ENCODE data around the gene ST6GALNAC6.

The ST6GALNAC6 gene

DNA sequence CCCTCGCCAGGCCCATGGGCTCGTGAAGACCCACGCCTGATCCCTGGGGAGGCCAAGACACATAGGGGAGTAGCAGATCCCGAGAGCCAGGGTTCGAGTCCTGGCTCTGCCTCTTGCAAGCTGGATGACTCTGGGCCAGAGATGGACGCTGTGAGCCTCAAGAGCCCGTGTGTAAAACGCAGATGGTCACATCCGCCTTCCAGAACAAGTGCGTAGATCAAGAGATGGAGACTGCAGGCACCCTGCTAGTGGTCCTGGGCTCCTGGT is 9.2 kb upstream of the ST6GALNAC6 start:
- DNase-seq (ENCODE audit: low read depth in 1 of 2, low spot score in 1 of 2): no peak
- TF ChIP-seq JUND (IDR thresholded peaks at IDR 0.05; ENCODE audit: low read depth): no peak
- in situ Hi-C loops (cut with HindIII; ENCODE audit: low pct_unique_long_range_greater_than_20kb, low sequenced_read_pairs): no loop called here

DNA sequence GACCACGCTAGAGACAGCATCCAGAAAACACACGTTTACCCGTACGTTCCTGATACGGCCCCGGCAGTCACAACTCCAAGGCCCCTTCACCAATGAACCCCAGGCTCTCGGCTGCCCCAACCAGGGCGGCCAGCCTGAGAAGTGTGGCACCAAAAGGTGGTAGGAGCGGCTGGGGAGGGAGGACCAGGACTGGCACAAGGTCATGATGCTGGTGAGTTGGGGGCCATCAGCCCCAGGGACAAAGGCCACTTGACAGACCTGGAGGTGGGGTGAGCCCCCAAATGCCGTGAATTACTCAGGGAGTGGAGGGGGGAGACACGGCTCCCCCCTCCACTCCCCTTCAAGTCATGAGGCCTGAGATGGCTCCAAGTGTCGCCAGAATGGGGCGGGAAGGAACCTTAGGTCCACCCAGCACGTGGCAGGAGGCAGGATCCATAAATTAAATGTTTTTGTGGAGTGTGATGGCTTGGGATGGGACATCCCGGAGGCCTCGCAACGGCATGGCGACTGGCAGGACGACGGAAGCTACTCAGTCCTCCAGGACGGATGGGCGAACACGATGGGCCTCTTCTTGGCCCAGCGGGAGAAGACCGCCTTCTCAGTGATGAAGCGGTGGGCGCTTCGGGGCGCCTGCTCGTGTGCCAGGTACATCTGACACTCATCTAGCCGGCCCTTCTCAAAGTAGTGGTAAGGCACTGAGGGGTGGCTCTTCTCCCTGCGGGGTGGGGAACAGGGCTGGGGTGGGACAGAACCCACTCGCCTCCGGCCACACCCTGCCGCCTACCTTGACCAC is 8.7 kb upstream of the ST6GALNAC6 start:
- TF ChIP-seq JUND (IDR thresholded peaks at IDR 0.05; ENCODE audit: low read depth): no peak
- no peak for DNase-seq (ENCODE audit: low read depth in 1 of 2, low spot score in 1 of 2)
- in situ Hi-C loops (cut with HindIII; ENCODE audit: low pct_unique_long_range_greater_than_20kb, low sequenced_read_pairs): no loop called here

DNA sequence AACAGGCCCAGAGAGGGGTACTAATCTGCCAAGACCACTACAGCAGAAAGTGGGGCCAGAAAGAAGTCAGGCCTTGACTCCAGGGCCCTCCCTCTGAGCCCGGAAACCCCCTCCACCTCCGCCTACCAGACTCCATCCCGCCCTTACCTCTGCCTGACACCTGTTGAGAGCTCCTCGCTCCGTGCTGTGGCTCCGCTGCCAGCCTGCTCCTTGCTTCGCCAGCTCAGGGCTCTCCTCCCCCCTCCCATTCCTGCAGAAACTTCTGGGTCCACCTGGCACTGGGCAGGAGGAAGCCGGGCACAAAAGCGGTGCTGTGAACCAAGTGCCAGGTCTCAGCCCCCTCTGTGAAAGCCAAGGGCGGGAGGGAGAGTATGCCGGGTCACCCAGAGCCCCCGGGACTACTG is 6.4 kb upstream of the ST6GALNAC6 start:
- in situ Hi-C loops (cut with HindIII; ENCODE audit: low pct_unique_long_range_greater_than_20kb, low sequenced_read_pairs): no loop called here
- no peak for DNase-seq (ENCODE audit: low read depth in 1 of 2, low spot score in 1 of 2)
- no peak for TF ChIP-seq JUND (IDR thresholded peaks at IDR 0.05; ENCODE audit: low read depth)

DNA sequence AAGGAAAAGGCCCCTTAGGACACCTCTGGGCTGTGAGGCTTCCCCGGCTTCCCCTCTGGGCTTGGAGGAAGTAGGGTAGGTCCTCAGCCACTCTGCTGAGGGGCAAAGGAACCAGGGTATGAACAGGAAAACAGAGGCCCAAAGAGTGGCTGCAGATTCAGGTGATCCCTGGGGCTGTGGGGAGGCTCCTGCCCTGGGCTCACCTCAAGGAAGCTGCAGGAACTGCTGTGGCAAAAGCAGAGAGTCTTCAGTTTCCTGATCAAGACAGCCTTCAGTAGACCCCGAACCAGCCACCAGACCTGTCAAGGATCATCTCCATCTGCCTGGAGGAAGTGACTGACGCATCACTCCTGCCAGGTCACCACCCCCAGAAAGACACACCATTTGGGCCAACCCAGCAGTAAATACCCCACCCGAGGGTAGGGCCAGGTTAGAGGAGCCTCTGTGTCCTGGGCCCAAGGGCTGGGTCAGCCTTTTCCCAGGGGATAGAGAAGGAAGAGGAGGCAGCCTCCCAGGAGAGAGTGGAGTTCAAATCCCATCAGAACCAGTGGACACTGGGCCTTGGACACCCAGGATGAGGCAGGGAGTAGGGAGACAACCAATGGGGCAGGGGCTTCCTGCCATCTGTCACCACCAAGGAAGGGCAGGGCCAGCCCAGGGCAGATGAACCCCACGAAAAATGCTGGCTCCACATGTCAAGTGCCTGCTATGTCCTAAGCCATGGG is 5.8 kb upstream of the ST6GALNAC6 start:
- no peak for DNase-seq (ENCODE audit: low read depth in 1 of 2, low spot score in 1 of 2)
- in situ Hi-C loops (cut with HindIII; ENCODE audit: low pct_unique_long_range_greater_than_20kb, low sequenced_read_pairs): no loop called here

DNA sequence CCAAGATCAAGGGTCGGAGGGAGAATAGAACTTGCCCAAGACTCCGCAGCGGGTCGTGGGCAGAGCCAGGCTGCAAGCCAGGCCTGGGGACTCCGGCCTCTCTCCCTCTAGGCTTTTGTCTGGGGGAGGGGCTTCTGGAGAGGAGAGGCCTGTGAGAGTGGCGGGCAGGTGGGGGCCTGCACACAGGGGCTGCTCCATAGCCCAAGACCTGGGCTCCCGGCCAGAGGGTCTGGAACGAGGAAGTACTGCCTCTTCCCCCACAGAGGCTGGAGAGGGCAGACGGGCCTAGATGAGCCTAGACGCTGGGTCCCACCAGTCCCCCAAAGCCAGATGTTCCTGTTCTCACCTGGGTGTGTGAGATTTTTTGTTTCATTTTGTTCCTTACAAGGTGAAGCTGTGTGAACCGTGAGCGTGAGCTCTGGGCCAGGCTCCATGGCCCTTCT is 5.2 kb upstream of the ST6GALNAC6 start:
- TF ChIP-seq JUND (IDR thresholded peaks at IDR 0.05; ENCODE audit: low read depth): no peak
- in situ Hi-C loops (cut with HindIII; ENCODE audit: low pct_unique_long_range_greater_than_20kb, low sequenced_read_pairs): no loop called here
- no peak for DNase-seq (ENCODE audit: low read depth in 1 of 2, low spot score in 1 of 2)

More for the DNA sequence above, 5.8 kb upstream of the ST6GALNAC6 start:
- no peak for TF ChIP-seq JUND (IDR thresholded peaks at IDR 0.05; ENCODE audit: low read depth)

DNA sequence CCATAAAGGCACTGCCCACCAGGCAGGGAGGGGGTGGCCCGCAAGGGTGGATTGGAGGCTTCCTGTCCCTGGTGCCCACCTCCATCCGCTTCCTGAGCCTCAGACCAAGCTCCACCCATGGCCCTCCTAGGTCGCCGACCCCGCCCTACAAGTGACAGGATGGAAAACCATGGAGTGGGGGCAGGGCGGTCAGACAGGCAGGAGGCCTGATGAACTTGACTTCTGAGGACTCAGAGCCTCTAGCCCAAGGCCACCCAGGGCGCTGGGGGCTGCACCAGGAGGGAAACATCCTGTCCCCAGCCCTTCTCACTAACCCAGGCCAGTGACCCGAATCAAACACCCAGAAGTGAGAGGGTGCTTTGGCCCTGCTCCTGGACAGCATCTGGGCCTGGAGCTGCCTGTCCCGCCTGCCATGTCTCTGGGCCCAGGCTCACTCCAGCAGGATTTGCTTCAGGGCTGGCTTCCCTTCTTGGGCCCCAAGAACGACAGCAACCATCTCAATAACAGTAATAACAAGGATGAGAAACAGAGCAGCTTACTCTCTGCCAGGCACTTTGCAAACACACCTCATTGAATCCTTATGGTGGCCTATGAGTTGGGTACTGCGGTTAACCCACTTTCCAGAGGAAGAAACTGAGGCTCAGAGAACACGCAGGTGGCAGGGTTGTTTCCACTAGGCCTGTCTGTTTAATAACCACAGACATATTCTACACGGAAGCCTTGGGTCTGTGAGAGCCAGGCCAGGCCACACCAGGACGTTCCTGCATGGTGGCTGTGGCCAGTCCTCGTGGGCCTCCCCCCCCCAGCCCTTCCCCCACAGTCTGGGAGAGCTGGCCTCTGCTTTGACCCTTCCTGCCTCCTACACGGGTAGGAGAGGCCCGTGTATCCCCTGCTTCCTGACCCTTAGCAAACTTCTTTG is 4.4 kb upstream of the ST6GALNAC6 start:
- no peak for TF ChIP-seq JUND (IDR thresholded peaks at IDR 0.05; ENCODE audit: low read depth)
- no peak for DNase-seq (ENCODE audit: low read depth in 1 of 2, low spot score in 1 of 2)
- in situ Hi-C loops (cut with HindIII; ENCODE audit: low pct_unique_long_range_greater_than_20kb, low sequenced_read_pairs): no loop called here

DNA sequence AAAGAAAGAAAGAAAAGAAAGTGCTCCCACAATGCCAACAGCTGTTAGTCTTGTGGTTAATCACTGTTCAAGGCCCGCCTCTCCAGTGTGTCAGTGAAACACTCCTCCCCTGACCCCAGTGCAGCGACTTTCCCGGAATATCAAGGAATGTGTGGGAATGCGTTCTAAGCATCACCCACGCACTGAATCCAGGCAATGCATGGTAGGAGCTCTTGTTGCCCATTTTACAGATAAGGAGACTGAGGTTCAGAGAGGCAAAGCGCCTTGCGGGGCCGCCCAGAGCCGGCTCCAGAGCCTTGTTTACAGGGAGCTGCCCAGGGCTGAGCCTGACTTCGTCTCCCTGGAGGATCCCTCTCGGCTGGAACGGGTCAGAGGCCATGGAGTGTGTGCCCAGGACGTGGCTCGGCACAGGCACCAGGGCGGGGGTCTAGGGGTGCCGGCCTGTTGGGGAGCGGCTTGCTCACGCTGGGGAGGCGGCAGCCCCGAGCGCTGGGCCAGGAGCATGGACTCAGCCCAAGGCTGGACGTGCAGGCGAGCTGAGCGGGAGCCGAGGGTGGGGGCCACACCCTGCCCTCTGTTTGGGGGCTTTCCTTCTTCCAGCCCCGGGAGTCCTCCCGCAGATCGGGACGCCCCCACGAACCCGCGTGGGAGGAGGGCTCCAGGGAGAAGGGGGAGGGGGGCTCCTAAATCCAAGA is 823 bp downstream of the ST6GALNAC6 start:
- no peak for TF ChIP-seq JUND (IDR thresholded peaks at IDR 0.05; ENCODE audit: low read depth)
- in situ Hi-C loops (cut with HindIII; ENCODE audit: low pct_unique_long_range_greater_than_20kb, low sequenced_read_pairs): no loop called here
- no peak for DNase-seq (ENCODE audit: low read depth in 1 of 2, low spot score in 1 of 2)

DNA sequence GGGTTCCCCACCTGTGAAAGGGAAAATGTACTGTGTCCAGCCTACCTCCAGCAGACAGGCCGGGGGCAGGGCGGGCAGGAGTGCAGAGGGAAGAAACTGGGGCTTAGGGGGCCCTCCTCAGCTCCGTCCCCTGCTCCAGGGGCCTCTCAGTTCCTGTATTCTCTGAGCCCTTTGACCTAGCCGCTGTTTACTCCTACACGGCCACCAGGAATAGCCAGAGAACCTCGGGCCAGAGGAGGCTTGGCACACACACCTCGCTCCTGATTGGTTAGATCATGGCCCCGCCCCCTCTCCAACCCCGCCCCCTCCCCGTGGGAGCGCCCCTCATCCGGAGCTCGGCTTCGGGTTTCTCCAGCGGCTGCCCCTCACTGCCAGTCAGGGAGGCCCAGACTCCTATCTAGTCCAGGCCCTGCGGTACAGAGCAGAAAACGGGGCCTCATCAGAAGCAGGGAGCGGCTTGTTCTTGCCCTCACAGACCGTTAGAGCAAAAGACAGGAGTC is 2.2 kb downstream of the ST6GALNAC6 start:
- in situ Hi-C loops (cut with HindIII; ENCODE audit: low pct_unique_long_range_greater_than_20kb, low sequenced_read_pairs): no loop called here
- TF ChIP-seq JUND (IDR thresholded peaks at IDR 0.05; ENCODE audit: low read depth): no peak
- peak; percentile 79 to 94 for DNase-seq (ENCODE audit: low read depth in 1 of 2, low spot score in 1 of 2)

DNA sequence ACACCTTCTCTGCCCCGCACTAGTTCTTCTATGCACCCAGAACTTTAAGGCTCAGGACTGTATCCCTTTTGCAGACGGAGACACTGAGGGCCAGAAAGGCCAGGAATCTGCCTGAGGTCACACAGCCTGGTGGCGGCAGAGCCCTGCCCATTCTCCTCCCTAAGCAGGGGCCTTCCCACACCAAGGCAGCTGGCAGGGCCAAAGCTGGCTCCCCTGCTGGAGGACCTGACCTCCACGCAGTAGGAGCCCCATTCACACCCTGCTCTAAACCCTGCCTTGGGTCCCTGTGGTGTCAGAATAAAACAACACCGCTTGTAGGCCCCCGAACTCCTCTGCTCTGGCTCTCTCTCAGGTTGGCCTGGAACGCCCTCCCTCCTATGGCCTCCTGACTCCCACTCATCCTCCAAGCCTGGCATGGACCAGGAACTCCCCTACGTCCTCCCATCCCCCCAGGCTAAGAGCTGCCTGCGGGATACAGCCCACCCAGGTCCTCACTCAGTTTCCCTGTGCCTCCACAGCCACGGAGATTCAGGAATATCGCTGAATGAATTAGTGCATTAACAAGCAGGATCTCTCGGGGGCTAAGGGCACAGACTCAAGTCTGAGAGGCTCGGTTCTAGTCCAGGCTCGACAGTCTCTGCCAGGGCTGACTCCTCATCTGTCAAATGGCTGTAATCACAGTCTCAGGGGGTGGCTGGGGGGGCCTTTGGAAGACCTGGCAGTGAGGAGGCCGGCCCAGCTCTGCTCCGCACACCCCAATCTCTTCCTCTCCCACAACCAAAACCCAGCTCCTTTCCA is 2.8 kb downstream of the ST6GALNAC6 start:
- no peak for TF ChIP-seq JUND (IDR thresholded peaks at IDR 0.05; ENCODE audit: low read depth)
- in situ Hi-C loops (cut with HindIII; ENCODE audit: low pct_unique_long_range_greater_than_20kb, low sequenced_read_pairs): no loop called here
- no peak for DNase-seq (ENCODE audit: low read depth in 1 of 2, low spot score in 1 of 2)

DNA sequence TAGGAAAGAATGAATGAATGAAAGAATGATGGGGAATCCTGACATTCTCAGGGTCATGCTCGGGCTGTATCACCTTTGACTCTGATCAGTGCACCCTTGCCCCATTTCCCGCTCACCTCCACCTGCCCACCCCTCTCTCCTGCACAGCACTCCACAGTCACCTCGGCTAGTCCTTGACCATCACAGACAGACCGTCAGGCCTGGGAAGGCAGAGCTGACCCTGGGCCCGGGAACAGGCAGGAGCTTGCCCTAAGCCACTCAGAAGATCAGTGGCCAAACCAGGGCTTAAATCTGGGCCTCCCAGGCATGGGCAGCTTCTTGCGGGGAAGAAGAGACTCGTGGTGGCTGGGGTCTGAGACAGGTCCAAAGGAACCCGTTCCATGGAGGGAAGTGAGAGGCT is 3.6 kb downstream of the ST6GALNAC6 start:
- no peak for TF ChIP-seq JUND (IDR thresholded peaks at IDR 0.05; ENCODE audit: low read depth)
- in situ Hi-C loops (cut with HindIII; ENCODE audit: low pct_unique_long_range_greater_than_20kb, low sequenced_read_pairs): no loop called here
- no peak for DNase-seq (ENCODE audit: low read depth in 1 of 2, low spot score in 1 of 2)

DNA sequence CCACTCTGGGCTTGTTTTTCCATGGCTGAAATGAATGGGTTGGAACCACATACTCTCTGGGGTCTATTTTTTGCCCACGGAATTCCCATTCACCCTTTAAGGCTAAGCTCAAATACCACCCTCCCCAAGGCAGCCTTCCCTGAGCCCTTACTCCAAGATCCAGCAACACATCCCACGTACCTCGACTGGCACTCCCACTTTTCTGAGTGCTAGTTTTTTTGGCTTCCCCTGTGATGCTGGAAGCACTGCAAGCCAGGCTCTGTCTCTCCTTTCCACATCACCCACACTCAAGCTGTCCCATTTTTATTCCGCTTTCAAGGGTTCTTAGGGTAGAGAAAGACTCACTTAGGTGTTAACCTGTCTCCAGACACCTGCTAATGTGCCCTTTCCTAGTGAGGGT is 6.0 kb downstream of the ST6GALNAC6 start:
- no peak for TF ChIP-seq JUND (IDR thresholded peaks at IDR 0.05; ENCODE audit: low read depth)
- DNase-seq (ENCODE audit: low read depth in 1 of 2, low spot score in 1 of 2): no peak
- in situ Hi-C loops (cut with HindIII; ENCODE audit: low pct_unique_long_range_greater_than_20kb, low sequenced_read_pairs): no loop called here
